GM23248 (cell line): ENCODE data around the gene SWAP70.

Experiments used
- EZH2 ChIP-seq: fragments of 200-600 bp; sonication (generic); IDR thresholded peaks from 2 replicates; pipeline ENCODE4 v1.6.1; 2018; ENCODE audit warnings: antibody characterized with exemption, mild to moderate bottlenecking; ENCODE audit not compliant: insufficient read depth, poor library complexity, severe bottlenecking
- EZH2phosphoT487 ChIP-seq: fragments of 200-600 bp; sonication (generic); IDR thresholded peaks from 2 replicates; pipeline ENCODE4 v1.6.1; 2018; ENCODE audit warnings: antibody characterized with exemption, moderate library complexity, mild to moderate bottlenecking, low read depth; ENCODE audit not compliant: insufficient read depth

GRCh38 chr11:9762531-9762930, 98.7 kb downstream of the SWAP70 start:
- no peak for TF ChIP-seq EZH2
- no peak for TF ChIP-seq EZH2phosphoT487
